ENCODE measurements around the gene DIS3L.

GRCh38 chr15:66364944-66365528, 71.7 kb downstream of the DIS3L start:
- TF ChIP-seq MAX (IDR thresholded peaks at IDR 0.05) = no peak
- TF ChIP-seq EP300 (IDR thresholded peaks at IDR 0.05; ENCODE audit: borderline replicate concordance) = no peak
- no peak for TF ChIP-seq REST (IDR thresholded peaks at IDR 0.05; ENCODE audit: low read depth)
- no peak for TF ChIP-seq TCF12 (IDR thresholded peaks at IDR 0.05; ENCODE audit: low read depth)
- TF ChIP-seq YY1 (IDR thresholded peaks at IDR 0.05; ENCODE audit: low read depth) = no peak
